Stimulated activated CD8-positive, alpha-beta memory T cell treated with anti-CD3 and anti-CD28 coated beads, Interleukin-7, amount 100 ng/mL, for 48 hours (primary cell): Measurements from ENCODE around the gene RAD51B.

Source experiments
- DNase-seq, 2 donors: peaks; one replicate each; pipeline ENCODE4 v3.0.0-alpha.2; 2020; ENCODE audit warnings: low read depth in 1 of 2; ENCODE audit errors: extremely low read depth in 1 of 2

Gene RAD51B

GRCh38 chr14:68312300-68312699, 492.7 kb downstream of the RAD51B start:
- no peak for DNase-seq

GRCh38 chr14:68312884-68313610, 493.5 kb downstream of the RAD51B start:
- DNase-seq: peak in 1 of 2 donors; percentile 14

GRCh38 chr14:68314642-68315041, 495.1 kb downstream of the RAD51B start:
- no peak for DNase-seq

GRCh38 chr14:68315081-68315480, 495.5 kb downstream of the RAD51B start:
- DNase-seq: no peak

- no peak for DNase-seq
These were observed 496.7 kb downstream of the RAD51B start for GRCh38 chr14:68316078-68316868.

GRCh38 chr14:68317239-68317638, 497.7 kb downstream of the RAD51B start:
- DNase-seq: no peak

- DNase-seq: no peak
These were observed 499.2 kb downstream of the RAD51B start for GRCh38 chr14:68318828-68319227.

GRCh38 chr14:68320495-68320894, 500.9 kb downstream of the RAD51B start:
- no peak for DNase-seq

DNA sequence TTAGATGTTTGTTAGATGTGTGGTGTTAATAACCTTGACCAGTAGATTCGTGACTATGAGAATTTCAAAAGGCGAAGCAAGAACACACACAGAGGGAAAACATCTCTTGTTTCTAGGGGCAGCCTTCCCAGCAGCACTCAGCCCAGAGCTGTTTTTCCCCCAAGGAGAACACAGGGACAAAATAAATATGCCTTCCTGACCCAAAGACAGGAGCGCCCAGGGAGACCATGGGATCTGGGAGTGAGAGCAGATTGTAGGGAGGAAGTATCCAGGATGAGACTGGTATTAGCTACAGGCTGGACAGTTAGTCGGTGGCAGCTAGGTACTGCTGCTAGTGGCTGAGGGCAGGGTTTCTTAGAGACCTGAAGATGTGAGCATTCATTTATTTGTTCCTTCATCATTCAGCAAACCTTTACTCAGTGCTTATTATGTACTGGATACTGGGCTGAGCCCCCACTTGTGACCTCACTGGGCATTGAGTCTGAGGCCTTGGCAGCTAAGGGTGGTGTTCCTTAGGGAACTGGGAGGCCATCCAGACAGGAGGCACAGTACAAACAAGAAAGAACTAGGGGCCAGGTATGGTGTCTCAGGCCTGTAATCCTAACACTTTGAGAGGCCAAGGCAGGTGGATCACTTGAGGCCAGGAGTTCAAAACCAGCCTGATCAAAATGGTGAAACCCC, 503.5 kb downstream of the RAD51B start:
- no peak for DNase-seq

GRCh38 chr14:68325267-68325807, 505.8 kb downstream of the RAD51B start:
- no peak for DNase-seq

- DNase-seq: no peak
These were observed 507.7 kb downstream of the RAD51B start for GRCh38 chr14:68327231-68327630.

GRCh38 chr14:68328509-68328908, 508.9 kb downstream of the RAD51B start:
- DNase-seq: no peak

DNA sequence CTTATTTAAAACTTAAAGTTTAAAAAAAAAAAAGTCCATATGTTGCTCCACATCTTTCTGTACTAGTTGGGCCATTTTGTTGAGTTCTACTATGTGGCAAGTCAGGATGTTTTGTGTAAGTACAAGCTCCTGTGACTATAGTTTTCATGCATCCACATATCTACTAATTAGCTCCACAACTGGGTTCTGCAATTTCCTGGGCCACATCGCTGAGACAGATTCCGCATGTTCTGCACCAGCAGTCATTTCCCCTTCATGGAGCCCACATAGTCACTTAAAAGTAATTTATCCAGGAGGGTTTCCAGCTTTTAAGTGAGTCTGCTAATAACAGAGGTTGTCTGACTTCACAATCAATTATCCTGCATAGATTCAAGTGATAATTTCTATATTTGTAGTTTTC, 511.8 kb downstream of the RAD51B start:
- DNase-seq: no peak

DNA sequence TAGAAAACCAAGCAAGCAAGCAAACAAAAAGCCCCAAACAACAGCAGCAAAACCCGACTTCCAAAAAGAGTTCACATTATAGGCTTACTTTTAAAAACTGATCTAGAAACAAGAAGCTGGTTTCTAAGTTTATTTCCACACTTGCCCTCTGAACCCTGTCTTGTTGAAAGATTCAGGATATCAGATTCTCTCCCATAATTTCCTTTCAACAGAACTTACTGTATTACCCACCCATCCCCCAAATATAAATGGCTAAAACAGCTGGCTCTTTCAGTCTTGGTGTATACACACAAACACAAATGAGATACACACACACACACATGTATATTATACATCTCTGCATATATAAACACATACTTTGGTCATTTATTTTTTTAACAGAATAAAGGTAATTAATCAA, 512.4 kb downstream of the RAD51B start:
- DNase-seq: no peak

DNA sequence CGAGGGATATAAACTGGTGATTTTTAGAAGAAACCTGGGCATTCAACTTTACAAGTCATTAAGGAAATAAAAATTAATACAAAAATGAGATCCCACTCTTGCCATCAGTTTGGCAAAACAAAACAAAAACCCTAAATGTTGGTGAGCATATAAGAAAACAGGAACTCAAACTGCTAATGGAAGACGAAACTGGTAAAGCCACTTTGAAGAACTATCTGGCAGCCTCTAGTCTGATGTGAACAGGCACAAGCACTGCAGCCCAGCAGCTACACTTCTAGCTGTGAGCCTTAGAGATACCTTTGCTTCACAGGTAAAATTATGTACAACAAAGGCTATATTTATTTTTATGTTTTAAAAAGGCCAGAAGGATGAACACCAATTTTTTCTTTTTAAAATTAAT, 513.7 kb downstream of the RAD51B start:
- no peak for DNase-seq

DNA sequence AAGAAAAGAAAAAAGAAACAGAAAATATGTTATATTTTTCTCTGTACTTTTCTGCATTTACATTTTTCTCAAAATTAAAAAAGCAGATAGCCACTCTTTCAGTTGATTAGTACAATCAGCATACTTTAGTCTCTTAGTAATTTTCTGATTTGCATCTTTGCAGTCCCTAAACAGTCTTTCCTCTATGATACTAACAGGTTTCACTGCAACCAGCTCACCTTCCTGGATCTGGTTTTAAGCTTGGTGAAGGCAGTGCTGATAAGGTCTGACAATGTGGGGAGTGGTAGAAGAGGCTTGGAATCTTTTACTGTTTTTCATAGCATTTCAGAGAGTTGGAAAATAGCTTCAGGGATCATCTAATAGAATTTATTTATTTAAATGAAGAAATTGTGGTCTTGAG, 515.7 kb downstream of the RAD51B start:
- no peak for DNase-seq

DNA sequence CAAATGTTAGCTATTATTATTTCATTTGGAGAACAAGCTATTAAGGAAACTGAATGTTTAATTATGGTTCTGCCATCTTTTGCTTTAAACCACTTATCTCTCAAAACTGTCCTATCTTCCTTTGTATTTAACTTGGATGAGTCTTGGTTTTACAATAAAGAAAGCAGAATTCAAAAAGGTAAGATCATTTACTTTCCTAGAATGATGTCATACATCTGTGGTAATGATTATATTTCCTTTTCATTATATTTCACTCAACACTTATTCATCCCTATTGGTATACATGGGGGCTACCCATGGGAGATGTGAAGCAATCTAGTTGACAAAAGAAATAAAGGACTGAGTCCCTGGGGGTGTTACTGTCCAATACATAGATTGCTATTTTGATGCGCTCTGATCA, 516.6 kb downstream of the RAD51B start:
- no peak for DNase-seq

- DNase-seq: no peak
These were observed 517.7 kb downstream of the RAD51B start for GRCh38 chr14:68337279-68337678.

- DNase-seq: no peak
These were observed 520.7 kb downstream of the RAD51B start for GRCh38 chr14:68340262-68340661.

GRCh38 chr14:68341411-68342212, 522.0 kb downstream of the RAD51B start:
- DNase-seq: no peak
